K562 (cell line): ENCODE measurements around the gene APP.

Source experiments
- CBFA2T3 ChIP-seq: fragments of 450-650 bp; IDR thresholded peaks from 2 replicates; pipeline ENCODE4 v1.6.1; 2017
- CHD4 ChIP-seq: fragments of 200-600 bp; sonication (generic); IDR thresholded peaks from 3 replicates; pipeline ENCODE4 v1.6.1; 2012; ENCODE audit warnings: low read depth, mild to moderate bottlenecking, mixed read lengths, low read length, inconsistent platforms; ENCODE audit not compliant: insufficient read depth, insufficient replicate concordance, poor library complexity, severe bottlenecking
- JUND ChIP-seq, 2 experiments: IDR thresholded peaks; 2 replicates in 1 of 2; 3 replicates in 1 of 2; pipeline ENCODE4 v1.6.1; 2011; ENCODE audit warnings: borderline replicate concordance in 2 of 2, low read depth in 2 of 2, low read length in 2 of 2, improper control_type of control experiment in 1 of 2, missing biosample characterization in 1 of 2, missing genetic modification characterization in 1 of 2, missing genetic modification reagents in 1 of 2
- KAT7 ChIP-seq: sonication (generic); formaldehyde crosslinking; IDR thresholded peaks from 2 replicates; pipeline ENCODE4 v1.8.0; 2022; ENCODE audit warnings: missing genetic modification reagents, mild to moderate bottlenecking, borderline replicate concordance
- MXI1 ChIP-seq: IDR thresholded peaks from 2 replicates; pipeline ENCODE4 v1.6.1; 2011; ENCODE audit warnings: low read depth, mild to moderate bottlenecking, improper control_type of control experiment, low read length
- NR3C1 ChIP-seq: sonication (generic); formaldehyde crosslinking; IDR thresholded peaks from 2 replicates; pipeline ENCODE4 v1.8.1; 2022; ENCODE audit warnings: missing genetic modification reagents
- PHF20 ChIP-seq: fragments of 450-650 bp; IDR thresholded peaks from 2 replicates; pipeline ENCODE4 v1.6.1; 2018; ENCODE audit not compliant: partially characterized antibody
- POLR2AphosphoS5 ChIP-seq: IDR thresholded peaks from 2 replicates; pipeline ENCODE4 v1.6.1; 2011; ENCODE audit warnings: mild to moderate bottlenecking, low read depth, low read length, moderate library complexity; ENCODE audit not compliant: control insufficient read depth, insufficient read depth
- RB1 ChIP-seq: fragments of 450-650 bp; IDR thresholded peaks from 2 replicates; pipeline ENCODE4 v1.6.1; 2017; ENCODE audit warnings: low read depth, mild to moderate bottlenecking
- SP2 ChIP-seq: IDR thresholded peaks from 2 replicates; pipeline ENCODE4 v1.6.1; 2011; ENCODE audit warnings: mild to moderate bottlenecking, low read depth, low read length, moderate library complexity; ENCODE audit not compliant: poor library complexity, severe bottlenecking; ENCODE audit errors: extremely low read depth
- TFAP4 ChIP-seq: sonication (generic); formaldehyde crosslinking; IDR thresholded peaks from 2 replicates; pipeline ENCODE4 v1.8.0; 2022; ENCODE audit warnings: missing genetic modification reagents, mild to moderate bottlenecking, moderate library complexity, borderline replicate concordance
- ZNF384 ChIP-seq: IDR thresholded peaks from 2 replicates; pipeline ENCODE4 v1.6.1; 2012; ENCODE audit warnings: low read depth, low read length, improper control_type of control experiment
- ZNF655 ChIP-seq: fragments of 250-450 bp; sonication (Bioruptor Pico); IDR thresholded peaks from 2 replicates; pipeline ENCODE4 v1.5.0; 2021

- TF ChIP-seq CBFA2T3, result no peak
- no peak for TF ChIP-seq POLR2AphosphoS5
- TF ChIP-seq NR3C1 (CRISPR knock-in tag), result no peak
- TF ChIP-seq KAT7, result no peak
- TF ChIP-seq PHF20, result no peak
- TF ChIP-seq RB1, result no peak
- TF ChIP-seq JUND (IDR thresholded peaks at IDR 0.05; ENCODE audit: borderline replicate concordance, low read depth, low read length), result no peak
- no peak for TF ChIP-seq JUND (tag; IDR thresholded peaks at IDR 0.05; ENCODE audit: borderline replicate concordance, low read depth, low read length)
- no peak for TF ChIP-seq CHD4
- no peak for TF ChIP-seq ZNF655 (CRISPR knock-in tag)
- TF ChIP-seq ZNF384, result no peak
- TF ChIP-seq MXI1, result no peak
- no peak for TF ChIP-seq TFAP4 (CRISPR knock-in tag)
- TF ChIP-seq SP2, result no peak
Measured at GRCh38 chr21:26212220-26212619, 41.6 kb upstream of the APP start.
